Fibroblast of skin of scalp (primary cell): ENCODE results near the gene TUBB1. TPM values are rescaled to one million over a fixed set of nuclear protein-coding genes. Genes with fewer than 3 reads are reported as not detected.
"Not testable (repeated sequence)": the region's sequence is repeated elsewhere in the genome, so short reads cannot be mapped to it uniquely, and the experiment has no call there.

ENCODE experiments used
- DNase-seq: peaks from one replicate; pipeline ENCODE4 v3.0.0-alpha.2; 2013
- polyA plus RNA-seq, 2 experiments: library from polyadenylated mRNA; unstranded; fragments of 120-200 nt; gene quantifications; one replicate each; pipeline ENCODE4 v1.2.1, GENCODE V29; 2013; ENCODE audit not compliant: insufficient read length in 2 of 2

TUBB1 gene
- polyA plus RNA-seq (2013, experiment 1 of 2; ENCODE audit: insufficient read length): 0.13 TPM
- polyA plus RNA-seq (2013, experiment 2 of 2; ENCODE audit: insufficient read length): 0.18 TPM

GRCh38 chr20:59019217-59019616 is at the start of gene TUBB1:
Gene TUBB1 (plus strand): TSS chr20:59019429. CDS start chr20:59019523, 94 bp downstream.
- no peak for DNase-seq

GRCh38 chr20:58969439-58969838 is 49.8 kb upstream of the TUBB1 start:
- DNase-seq: no peak

GRCh38 chr20:58970146-58970545 is 49.1 kb upstream of the TUBB1 start:
- no peak for DNase-seq

GRCh38 chr20:58971429-58971828 is 47.8 kb upstream of the TUBB1 start:
- DNase-seq: no peak

- DNase-seq: no peak
Measured at GRCh38 chr20:58973179-58973578, 46.0 kb upstream of the TUBB1 start.

GRCh38 chr20:58973866-58974265 is 45.4 kb upstream of the TUBB1 start:
- no peak for DNase-seq

GRCh38 chr20:58975353-58975752 is 43.9 kb upstream of the TUBB1 start:
- DNase-seq: no peak

- DNase-seq: no peak
Measured at GRCh38 chr20:58976061-58976730, 43.0 kb upstream of the TUBB1 start.

- no peak for DNase-seq
Measured at GRCh38 chr20:58978351-58979190, 40.7 kb upstream of the TUBB1 start.

- peak; percentile 88 for DNase-seq
Measured at GRCh38 chr20:58980711-58981627, 38.3 kb upstream of the TUBB1 start, which contains the start of gene NELFCD. Gene NELFCD (plus strand): TSS chr20:58981256. CDS start chr20:58981310, 54 bp downstream.

GRCh38 chr20:58981628-58982364 is 37.4 kb upstream of the TUBB1 start:
- peak; percentile 17 for DNase-seq

GRCh38 chr20:58982406-58983114 is 36.7 kb upstream of the TUBB1 start:
- no peak for DNase-seq

GRCh38 chr20:58983115-58983468 is 36.1 kb upstream of the TUBB1 start:
- not testable (repeated sequence) for DNase-seq

- no peak for DNase-seq
Measured at GRCh38 chr20:58984691-58985090, 34.5 kb upstream of the TUBB1 start.

GRCh38 chr20:58985656-58986055 is 33.6 kb upstream of the TUBB1 start:
- DNase-seq: no peak

GRCh38 chr20:58986286-58986967 is 32.8 kb upstream of the TUBB1 start:
- no peak for DNase-seq

- DNase-seq: no peak
Measured at GRCh38 chr20:58986968-58987517, 32.2 kb upstream of the TUBB1 start.

- no peak for DNase-seq
Measured at GRCh38 chr20:58987790-58988564, 31.3 kb upstream of the TUBB1 start.

- DNase-seq: no peak
Measured at GRCh38 chr20:58988565-58988882, 30.7 kb upstream of the TUBB1 start.

- no peak for DNase-seq
Measured at GRCh38 chr20:58989196-58989595, 30.0 kb upstream of the TUBB1 start.
